ENCODE data around the gene COL21A1.

The COL21A1 gene

DNA sequence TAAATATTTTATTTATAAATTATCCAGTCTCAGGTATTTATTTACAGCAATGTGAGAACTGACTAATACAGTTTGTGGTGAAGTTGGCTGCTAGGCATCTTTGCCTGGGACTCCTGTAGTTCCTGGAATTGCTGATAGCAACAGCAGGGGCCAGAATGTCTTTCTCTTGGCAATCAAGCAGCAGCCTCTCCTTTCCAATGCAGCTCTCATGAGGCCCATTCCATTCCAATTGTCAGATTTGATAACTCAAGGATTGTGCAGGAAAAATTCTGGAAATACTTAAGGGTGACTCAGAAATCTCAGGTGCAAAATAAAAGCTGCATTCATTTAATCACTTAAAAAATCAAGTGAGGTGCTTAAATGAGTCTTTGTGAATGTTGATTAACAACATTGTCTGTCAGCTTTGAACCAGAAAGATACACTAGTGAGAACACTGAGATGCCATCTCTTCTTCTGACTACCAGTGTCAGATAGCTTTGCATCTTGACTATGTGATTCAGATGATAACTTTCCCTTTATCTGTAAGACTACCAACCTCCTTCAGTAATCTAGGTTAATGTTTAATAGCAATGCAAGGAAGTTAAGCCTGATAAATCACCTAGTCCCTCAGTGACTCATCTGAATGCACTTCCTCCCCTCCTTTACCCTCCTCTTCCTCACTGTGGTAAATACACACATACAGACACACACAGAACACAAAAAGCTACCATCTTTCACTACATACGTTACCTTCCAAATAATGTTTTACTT lies 32.1 kb upstream of the COL21A1 start:
- H3K4me2 ChIP-seq (ENCODE audit: low read length) = peak overlapping the region; percentile 31
- no peaks in the 10 kb centered on the region for H3K9me3 ChIP-seq (ENCODE audit: insufficient read depth, low read length)
- no peaks in the 10 kb centered on the region for H4K20me1 ChIP-seq (ENCODE audit: insufficient read depth, low read length)
- peaks cover 13% of the 10 kb centered on the region for H3K4me1 ChIP-seq (ENCODE audit: low read length)
- H3K36me3 ChIP-seq (replicated peaks; ENCODE audit: low read depth, low read length) = no peaks in the 10 kb centered on the region
- no peak overlapping the region for H3K4me3 ChIP-seq (ENCODE audit: low read length)
- TF ChIP-seq EZH2phosphoT487 (IDR thresholded peaks at IDR 0.05; ENCODE audit: low read depth) (no peak), CTCF (IDR thresholded peaks at IDR 0.05; ENCODE audit: low read depth, low read length) (no peak)
- no peaks in the 10 kb centered on the region for H3K27me3 ChIP-seq (ENCODE audit: low read depth, low read length)
- no peak overlapping the region for H3K27ac ChIP-seq (ENCODE audit: low read length)
- H3K79me2 ChIP-seq (ENCODE audit: low read length) = no peaks in the 10 kb centered on the region
- H3K9ac ChIP-seq (ENCODE audit: low read length) = no peak overlapping the region
- H2AFZ ChIP-seq (ENCODE audit: low read depth, low read length) = peak overlapping the region; percentile 20

DNA sequence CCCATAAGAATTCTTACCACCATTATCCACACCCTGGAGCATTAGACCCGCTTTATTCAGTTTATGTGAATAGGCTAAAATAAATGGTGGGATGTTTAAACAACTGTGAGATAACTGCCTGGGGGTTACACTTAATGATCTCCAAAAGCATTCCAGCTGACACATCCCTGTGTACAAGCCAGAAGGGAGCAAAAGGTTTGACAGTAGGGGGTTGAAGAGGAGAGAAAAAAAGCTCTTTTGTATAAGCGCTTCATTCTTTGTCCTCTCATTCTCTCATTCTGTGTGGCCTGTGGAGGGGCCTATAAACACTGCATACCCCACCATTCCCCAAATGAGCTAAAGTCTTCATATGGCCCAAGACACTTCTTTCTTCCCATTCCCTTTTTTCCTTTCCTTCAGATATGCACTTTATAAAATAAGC lies 30.8 kb upstream of the COL21A1 start:
- Histone ChIP-seq H3K79me2 (ENCODE audit: low read length) (no peaks in the 10 kb centered on the region), H3K4me2 (ENCODE audit: low read length) (no peak overlapping the region), H3K4me1 (ENCODE audit: low read length) (peaks cover 13% of the 10 kb centered on the region), H3K9me3 (ENCODE audit: insufficient read depth, low read length) (no peaks in the 10 kb centered on the region), H3K4me3 (ENCODE audit: low read length) (no peak overlapping the region), H3K27ac (ENCODE audit: low read length) (no peak overlapping the region), H3K36me3 (replicated peaks; ENCODE audit: low read depth, low read length) (no peaks in the 10 kb centered on the region), H3K27me3 (ENCODE audit: low read depth, low read length) (no peaks in the 10 kb centered on the region), H2AFZ (ENCODE audit: low read depth, low read length) (no peak overlapping the region), H3K9ac (ENCODE audit: low read length) (no peak overlapping the region), H4K20me1 (ENCODE audit: insufficient read depth, low read length) (no peaks in the 10 kb centered on the region)
- no peak for TF ChIP-seq CTCF (IDR thresholded peaks at IDR 0.05; ENCODE audit: low read depth, low read length)
- TF ChIP-seq EZH2phosphoT487 (IDR thresholded peaks at IDR 0.05; ENCODE audit: low read depth) = no peak

DNA sequence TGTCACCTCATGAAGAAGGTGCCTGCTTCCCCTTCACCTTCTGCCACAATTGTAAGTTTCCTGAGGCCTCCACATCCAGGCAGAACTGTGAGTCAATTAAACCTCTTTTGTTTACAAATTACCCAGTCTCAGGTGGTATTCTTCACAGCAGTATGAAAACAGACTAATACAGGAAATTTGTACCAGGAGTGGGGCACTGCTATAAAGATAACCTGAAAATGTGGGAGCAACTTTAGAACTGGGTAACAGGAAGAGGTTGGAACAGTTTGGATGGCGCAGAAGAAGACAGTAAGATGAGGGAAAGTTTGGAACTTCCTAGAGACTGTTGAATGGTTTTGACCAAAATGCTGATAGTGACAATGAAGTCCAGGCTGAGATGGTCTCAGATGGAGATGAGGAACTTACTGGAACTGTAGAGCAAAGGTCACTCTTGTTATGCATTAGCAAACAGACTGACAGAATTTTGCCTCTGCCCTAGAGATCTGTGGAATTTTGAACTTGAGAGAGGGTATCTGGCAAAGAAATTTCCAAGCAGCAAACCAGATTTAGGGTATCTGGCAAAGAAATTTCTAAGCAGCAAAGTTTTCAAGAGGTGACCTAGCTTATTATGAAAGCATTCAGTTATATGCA lies 23.5 kb upstream of the COL21A1 start:
- Histone ChIP-seq H3K27ac (ENCODE audit: low read length) (no peak overlapping the region), H2AFZ (ENCODE audit: low read depth, low read length) (no peak overlapping the region), H3K27me3 (ENCODE audit: low read depth, low read length) (no peaks in the 10 kb centered on the region), H3K36me3 (replicated peaks; ENCODE audit: low read depth, low read length) (no peaks in the 10 kb centered on the region), H3K4me1 (ENCODE audit: low read length) (no peaks in the 10 kb centered on the region), H3K4me2 (ENCODE audit: low read length) (no peak overlapping the region), H3K79me2 (ENCODE audit: low read length) (no peaks in the 10 kb centered on the region), H4K20me1 (ENCODE audit: insufficient read depth, low read length) (no peaks in the 10 kb centered on the region), H3K9ac (ENCODE audit: low read length) (no peak overlapping the region), H3K4me3 (ENCODE audit: low read length) (no peak overlapping the region), H3K9me3 (ENCODE audit: insufficient read depth, low read length) (no peaks in the 10 kb centered on the region)
- no peak for TF ChIP-seq CTCF (IDR thresholded peaks at IDR 0.05; ENCODE audit: low read depth, low read length)
- no peak for TF ChIP-seq EZH2phosphoT487 (IDR thresholded peaks at IDR 0.05; ENCODE audit: low read depth)

GRCh38 chr6:56268266-56268665 lies 20.9 kb upstream of the COL21A1 start:
- Histone ChIP-seq H3K4me1 (ENCODE audit: low read length) (no peaks in the 10 kb centered on the region), H3K27ac (ENCODE audit: low read length) (no peak overlapping the region), H3K9me3 (ENCODE audit: insufficient read depth, low read length) (no peaks in the 10 kb centered on the region), H3K4me3 (ENCODE audit: low read length) (no peak overlapping the region), H3K36me3 (replicated peaks; ENCODE audit: low read depth, low read length) (no peaks in the 10 kb centered on the region), H3K27me3 (ENCODE audit: low read depth, low read length) (no peaks in the 10 kb centered on the region), H3K4me2 (ENCODE audit: low read length) (no peak overlapping the region), H2AFZ (ENCODE audit: low read depth, low read length) (no peak overlapping the region), H4K20me1 (ENCODE audit: insufficient read depth, low read length) (no peaks in the 10 kb centered on the region), H3K79me2 (ENCODE audit: low read length) (no peaks in the 10 kb centered on the region), H3K9ac (ENCODE audit: low read length) (no peak overlapping the region)
- TF ChIP-seq CTCF (IDR thresholded peaks at IDR 0.05; ENCODE audit: low read depth, low read length) (no peak), EZH2phosphoT487 (IDR thresholded peaks at IDR 0.05; ENCODE audit: low read depth) (no peak)

All from OCI-LY3 (cell line).